GM12874 (cell line): ENCODE measurements around the gene MGLL.

Experiments used
- CTCF ChIP-seq: IDR thresholded peaks from 2 replicates; pipeline ENCODE4 v1.5.1; 2011; ENCODE audit warnings: low read depth, mild to moderate bottlenecking, control low read depth, low read length, moderate library complexity; ENCODE audit not compliant: insufficient read depth

MGLL gene

DNA sequence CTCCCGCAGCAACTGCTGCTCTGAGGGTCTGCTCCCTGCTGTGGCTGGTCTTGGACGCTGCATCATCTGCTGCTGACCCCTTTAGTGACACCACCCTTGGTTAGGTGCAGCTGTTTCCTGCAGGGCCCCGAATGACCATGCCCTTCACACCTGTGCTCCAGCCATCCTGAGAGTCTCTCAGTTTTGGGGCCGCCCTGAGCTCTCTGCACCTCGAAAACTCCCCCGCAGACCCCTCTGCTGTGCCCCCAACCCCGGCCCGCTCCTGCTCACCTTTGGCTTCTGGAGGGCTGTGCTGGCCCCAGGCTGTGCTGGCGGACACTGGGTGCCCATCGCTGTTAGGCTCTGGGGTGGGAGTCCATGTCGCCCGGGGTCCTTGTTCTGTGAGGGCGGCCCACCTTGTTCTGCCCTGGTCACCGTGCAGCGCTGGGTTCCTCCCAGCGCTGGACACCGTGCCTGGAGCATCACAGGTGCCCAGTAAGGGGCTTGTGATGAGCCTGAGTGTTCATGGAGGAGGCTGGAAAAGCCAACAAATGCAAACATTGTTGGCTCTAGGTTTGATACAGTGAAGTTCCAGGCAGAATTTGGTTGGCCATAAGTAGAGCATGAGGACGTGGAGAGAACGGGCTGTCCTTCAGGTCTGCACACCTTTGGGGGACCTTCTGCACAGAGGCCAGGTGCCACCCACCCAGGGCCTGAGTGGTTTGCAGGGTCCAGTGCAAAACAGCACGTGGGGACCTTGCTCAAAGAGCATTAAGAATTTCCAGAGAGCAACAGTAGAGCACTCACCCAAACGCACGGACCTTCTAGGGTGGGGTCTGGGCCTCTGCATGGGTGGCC is 137.2 kb downstream of the MGLL start:
- no peak for TF ChIP-seq CTCF

- TF ChIP-seq CTCF, result no peak
Observed at GRCh38 chr3:127682561-127682960, 139.8 kb downstream of the MGLL start.

GRCh38 chr3:127680798-127681221 is 141.5 kb downstream of the MGLL start:
- TF ChIP-seq CTCF, result no peak

GRCh38 chr3:127680146-127680661 is 142.1 kb downstream of the MGLL start:
- no peak for TF ChIP-seq CTCF

GRCh38 chr3:127679534-127680145 is 142.7 kb downstream of the MGLL start:
- no peak for TF ChIP-seq CTCF

DNA sequence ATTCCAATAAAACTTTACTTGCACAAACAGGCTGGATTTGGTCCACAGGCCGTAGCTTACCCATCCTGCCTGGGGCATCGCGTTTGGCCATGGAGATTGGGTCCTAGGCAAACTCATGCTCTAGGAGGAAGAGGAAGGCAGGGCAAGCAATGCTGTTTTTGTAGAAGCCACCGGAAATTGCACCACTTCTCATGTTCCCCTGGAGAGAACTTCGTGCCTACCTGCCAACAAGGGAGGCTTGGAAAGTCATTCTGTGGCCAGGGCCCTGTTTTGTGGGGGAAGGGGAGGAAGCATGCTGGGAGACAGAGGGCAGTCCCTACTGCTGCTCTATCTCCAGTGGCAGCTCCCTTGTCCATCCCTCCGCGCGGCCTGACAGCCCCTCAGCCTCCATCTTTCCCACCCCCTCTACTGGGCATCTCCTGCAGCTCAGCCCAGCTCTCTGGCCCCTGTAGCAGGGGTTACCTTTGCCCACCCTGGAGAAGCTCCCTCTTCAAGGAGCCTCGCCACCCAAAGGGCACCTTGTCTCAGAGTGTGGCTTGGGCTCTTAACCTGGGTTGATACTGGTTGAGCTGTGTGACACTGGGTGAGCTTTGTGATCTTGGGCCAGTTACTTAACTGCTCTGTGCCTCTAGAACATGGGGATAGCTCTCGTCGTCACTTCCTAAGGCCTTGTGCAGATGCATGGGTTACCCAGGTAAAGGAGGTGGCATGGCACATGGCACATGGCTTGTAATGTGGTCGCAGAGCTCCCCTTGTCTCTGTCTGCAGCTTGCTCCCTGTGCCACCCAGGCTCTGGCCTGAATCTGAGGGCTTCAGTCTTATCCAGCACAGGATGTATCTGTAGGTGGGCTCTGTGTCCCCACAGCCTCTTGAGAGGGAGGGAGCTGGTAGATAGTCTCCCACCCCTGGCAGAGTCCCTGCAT is 143.4 kb downstream of the MGLL start:
- no peak for TF ChIP-seq CTCF

DNA sequence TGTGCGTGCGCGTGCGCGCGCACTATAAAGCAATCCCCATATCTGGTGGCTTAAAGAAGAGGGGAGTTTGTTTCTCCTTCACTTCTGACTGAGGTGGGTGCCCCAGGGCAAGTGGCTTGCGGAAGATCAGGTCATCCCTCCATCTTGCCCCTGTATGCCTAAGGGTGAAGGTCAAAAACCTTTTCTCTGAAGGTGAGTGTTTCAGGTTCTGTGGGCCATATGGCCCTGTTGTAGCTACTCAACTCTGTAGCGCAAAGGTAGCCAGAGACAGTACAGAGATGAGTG is 144.1 kb downstream of the MGLL start:
- no peak for TF ChIP-seq CTCF
